ENCODE results near the gene ZNF22. TPM values are rescaled to one million over a fixed set of nuclear protein-coding genes. Genes with fewer than 3 reads are reported as not detected.
A peak's percentile ranks its signal among the peaks of the same experiment; 100 is the strongest.

Gene ZNF22
- total RNA-seq, 1 experiment from 2014 or later = 36.9 TPM

- peaks cover 5 to 22% (median 9%) of the 10 kb centered on the region in 3 experiments; a peak in 6 of 7 replicates for H3K36me3 Mint-ChIP-seq (ENCODE audit: insufficient read depth in 1 of 3, low read depth in 3 of 3)
- H2BK120ac ChIP-seq (ENCODE audit: low read depth, low read length, poor library complexity, severe bottlenecking) = no peak overlapping the region
- H3K9ac ChIP-seq (ENCODE audit: extremely low read depth, insufficient read length, low read length) = no peak overlapping the region
- peak overlapping the region; percentile 5 for H3K4me2 ChIP-seq (ENCODE audit: insufficient read depth, insufficient read length, low read length)
- peak; percentile 73 for TF ChIP-seq CTCF (conservative IDR thresholded peaks at IDR 0.05)
- H4K91ac ChIP-seq (ENCODE audit: insufficient read length, low read depth, low read length) = no peak overlapping the region
- H3K79me1 ChIP-seq (ENCODE audit: insufficient read depth, low read depth, low read length, poor library complexity, severe bottlenecking) = no peaks in the 10 kb centered on the region
- no peak overlapping the region for H2BK5ac ChIP-seq (ENCODE audit: insufficient read length, low read length)
- no peak overlapping the region for H3K56ac ChIP-seq (ENCODE audit: insufficient read length, low read depth, low read length)
- no peak overlapping the region for H4K8ac ChIP-seq (replicated peaks; ENCODE audit: insufficient read length, low read depth, low read length)
- no peak overlapping the region for H3K23ac ChIP-seq (ENCODE audit: insufficient read length, low read depth, low read length)
- H4K5ac ChIP-seq (ENCODE audit: insufficient read length, low read depth, low read length) = no peak overlapping the region
- no peak overlapping the region for H2BK12ac ChIP-seq (ENCODE audit: insufficient read length, low read depth, low read length)
- H3K27me3 ChIP-seq (ENCODE audit: insufficient read depth, low read length) = no peaks in the 10 kb centered on the region
- H3K9me3 Mint-ChIP-seq = no peaks in the 10 kb centered on the region; a peak in 2 of 5 replicates
- peak overlapping the region; percentile 31 to 52 for H3K4me3 Mint-ChIP-seq
- H3K4ac ChIP-seq (ENCODE audit: low read depth, low read length) = no peak overlapping the region
- no CpG with 5 or more reads among the region's 8 CpGs for WGBS (ENCODE audit: extremely low coverage, insufficient read length, low lambda C conversion rate)
- no peak overlapping the region for H2BK15ac ChIP-seq (ENCODE audit: low read depth, low read length)
- no peaks in the 10 kb centered on the region for H3K9me3 ChIP-seq (ENCODE audit: control insufficient read depth, low read depth, low read length)
- H3K4me1 ChIP-seq (ENCODE audit: insufficient read depth, low read length) = peaks cover 11% of the 10 kb centered on the region; the same call in 1 of the 2 replicates
- no peaks in the 10 kb centered on the region for H3K79me2 ChIP-seq (ENCODE audit: insufficient read depth, low read length)
- H3K27ac ChIP-seq (ENCODE audit: insufficient read length, low read depth, low read length) = no peak overlapping the region
- H3K27me3 Mint-ChIP-seq (ENCODE audit: low read depth) = peaks cover 3% of the 10 kb centered on the region
- no peak overlapping the region for H2AK5ac ChIP-seq (ENCODE audit: insufficient read length, low read length)
- H3K27ac Mint-ChIP-seq = peak overlapping the region; percentile 6 to 96 (median 94); a peak in 6 of 7 replicates
- H3K14ac ChIP-seq (ENCODE audit: insufficient read depth, low read length) = no peak overlapping the region
- no peak overlapping the region for H2AFZ ChIP-seq (ENCODE audit: low read length)
- peaks cover 82 to 90% of the 10 kb centered on the region in 2 experiments for H3K4me1 Mint-ChIP-seq
- H3T11ph ChIP-seq (ENCODE audit: low read length) = no peak overlapping the region
- peak; percentile 76 for DNase-seq
- no peak overlapping the region for H3K18ac ChIP-seq (ENCODE audit: insufficient read length, low read depth, low read length)
- H2BK20ac ChIP-seq (ENCODE audit: low read depth, low read length, poor library complexity, severe bottlenecking) = no peak overlapping the region
- no peaks in the 10 kb centered on the region for H4K20me1 ChIP-seq (ENCODE audit: control insufficient read depth, insufficient read depth, insufficient read length)
- H3K23me2 ChIP-seq (ENCODE audit: insufficient read length, low read depth, low read length, poor library complexity, severe bottlenecking) = no peaks in the 10 kb centered on the region
These were observed 10.4 kb upstream of the ZNF22 start for GRCh38 chr10:44990302-44990655.

Data from H9 (cell line).